ENCODE measurements around the gene ADD3.

The ADD3 gene

GRCh38 chr10:109960682-109961081, 47.1 kb upstream of the ADD3 start:
- Histone ChIP-seq H3K36me3 (ENCODE audit: insufficient read depth, low read length) (no peaks in the 10 kb centered on the region), H3K9ac (ENCODE audit: low read length) (no peak overlapping the region), H3K9me3 (ENCODE audit: low read length) (no peaks in the 10 kb centered on the region), H3K4me3 (ENCODE audit: low read depth, low read length, poor library complexity, severe bottlenecking) (no peak overlapping the region), H3F3A (ENCODE audit: insufficient read depth, low read length) (no peaks in the 10 kb centered on the region), H4K20me1 (ENCODE audit: insufficient read depth, low read length) (no peaks in the 10 kb centered on the region), H3K9me2 (ENCODE audit: low read depth, low read length) (no peaks in the 10 kb centered on the region), H3K27ac (ENCODE audit: low read depth, low read length, poor library complexity, severe bottlenecking) (no peak overlapping the region), H2AFZ (ENCODE audit: low read length) (no peak overlapping the region), H3K4me2 (ENCODE audit: low read length) (no peak overlapping the region), H3K4me1 (ENCODE audit: insufficient read depth, low read length, severe bottlenecking) (peaks cover 8% of the 10 kb centered on the region), H3K27me3 (ENCODE audit: insufficient read depth, low read length) (no peaks in the 10 kb centered on the region), H3K79me2 (ENCODE audit: insufficient read depth, low read length) (no peaks in the 10 kb centered on the region)
- TF ChIP-seq CTCF (IDR thresholded peaks at IDR 0.05; ENCODE audit: low read length) = no peak
- TF ChIP-seq EZH2 (IDR thresholded peaks at IDR 0.05; ENCODE audit: borderline replicate concordance, low read length) = no peak

GRCh38 chr10:109961174-109962001, 46.4 kb upstream of the ADD3 start:
- H3K9me3 ChIP-seq (ENCODE audit: low read length) = no peaks in the 10 kb centered on the region
- no peak overlapping the region for H3K4me2 ChIP-seq (ENCODE audit: low read length)
- H3K4me3 ChIP-seq (ENCODE audit: low read depth, low read length, poor library complexity, severe bottlenecking) = no peak overlapping the region
- H3K79me2 ChIP-seq (ENCODE audit: insufficient read depth, low read length) = no peaks in the 10 kb centered on the region
- H3F3A ChIP-seq (ENCODE audit: insufficient read depth, low read length) = no peaks in the 10 kb centered on the region
- H3K27me3 ChIP-seq (ENCODE audit: insufficient read depth, low read length) = no peaks in the 10 kb centered on the region
- no peak overlapping the region for H3K27ac ChIP-seq (ENCODE audit: low read depth, low read length, poor library complexity, severe bottlenecking)
- H3K36me3 ChIP-seq (ENCODE audit: insufficient read depth, low read length) = no peaks in the 10 kb centered on the region
- peaks cover 8% of the 10 kb centered on the region for H3K4me1 ChIP-seq (ENCODE audit: insufficient read depth, low read length, severe bottlenecking)
- H2AFZ ChIP-seq (ENCODE audit: low read length) = no peak overlapping the region
- no peaks in the 10 kb centered on the region for H4K20me1 ChIP-seq (ENCODE audit: insufficient read depth, low read length)
- no peak overlapping the region for H3K9ac ChIP-seq (ENCODE audit: low read length)
- TF ChIP-seq EZH2 (IDR thresholded peaks at IDR 0.05; ENCODE audit: borderline replicate concordance, low read length) = no peak
- TF ChIP-seq CTCF (IDR thresholded peaks at IDR 0.05; ENCODE audit: low read length) = no peak
- no peaks in the 10 kb centered on the region for H3K9me2 ChIP-seq (ENCODE audit: low read depth, low read length)

GRCh38 chr10:109962247-109962646, 45.5 kb upstream of the ADD3 start:
- Histone ChIP-seq H3K4me1 (ENCODE audit: insufficient read depth, low read length, severe bottlenecking) (peaks cover 4% of the 10 kb centered on the region), H3K27ac (ENCODE audit: low read depth, low read length, poor library complexity, severe bottlenecking) (no peak overlapping the region), H3K79me2 (ENCODE audit: insufficient read depth, low read length) (no peaks in the 10 kb centered on the region), H2AFZ (ENCODE audit: low read length) (no peak overlapping the region), H3K9me2 (ENCODE audit: low read depth, low read length) (no peaks in the 10 kb centered on the region), H3K27me3 (ENCODE audit: insufficient read depth, low read length) (no peaks in the 10 kb centered on the region), H3K4me3 (ENCODE audit: low read depth, low read length, poor library complexity, severe bottlenecking) (no peak overlapping the region), H3K36me3 (ENCODE audit: insufficient read depth, low read length) (no peaks in the 10 kb centered on the region), H3F3A (ENCODE audit: insufficient read depth, low read length) (no peaks in the 10 kb centered on the region), H3K9me3 (ENCODE audit: low read length) (no peaks in the 10 kb centered on the region), H3K9ac (ENCODE audit: low read length) (no peak overlapping the region), H4K20me1 (ENCODE audit: insufficient read depth, low read length) (no peaks in the 10 kb centered on the region), H3K4me2 (ENCODE audit: low read length) (no peak overlapping the region)
- TF ChIP-seq EZH2 (IDR thresholded peaks at IDR 0.05; ENCODE audit: borderline replicate concordance, low read length) = no peak
- TF ChIP-seq CTCF (IDR thresholded peaks at IDR 0.05; ENCODE audit: low read length) = no peak
